Measurements from ENCODE around the gene SYNE1.
"Not testable (repeated sequence)": the region's sequence is repeated elsewhere in the genome, so short reads cannot be mapped to it uniquely, and the experiment has no call there.

SYNE1 gene

GRCh38 chr6:152571089-152571488 lies 66.1 kb downstream of the SYNE1 start:
- no peak for DNase-seq (ENCODE audit: low spot score)

- no peak for DNase-seq (ENCODE audit: low spot score)
These were observed 70.9 kb downstream of the SYNE1 start for GRCh38 chr6:152566103-152566875.

- DNase-seq (ENCODE audit: low spot score): no peak
These were observed 74.0 kb downstream of the SYNE1 start for GRCh38 chr6:152563177-152563576.

GRCh38 chr6:152558798-152559197 lies 78.4 kb downstream of the SYNE1 start:
- DNase-seq (ENCODE audit: low spot score): not testable (repeated sequence)

- no peak for DNase-seq (ENCODE audit: low spot score)
These were observed 79.7 kb downstream of the SYNE1 start for GRCh38 chr6:152557502-152557901.

- no peak for DNase-seq (ENCODE audit: low spot score)
These were observed 82.3 kb downstream of the SYNE1 start for GRCh38 chr6:152554851-152555250.

GRCh38 chr6:152552616-152553209 lies 84.4 kb downstream of the SYNE1 start:
- DNase-seq (ENCODE audit: low spot score): peak; percentile 73

- no peak for DNase-seq (ENCODE audit: low spot score)
These were observed 93.6 kb downstream of the SYNE1 start for GRCh38 chr6:152543519-152543918.

GRCh38 chr6:152540381-152540780 lies 96.8 kb downstream of the SYNE1 start:
- DNase-seq (ENCODE audit: low spot score): no peak

- DNase-seq (ENCODE audit: low spot score): no peak
These were observed 102.6 kb downstream of the SYNE1 start for GRCh38 chr6:152534541-152534940.

- DNase-seq (ENCODE audit: low spot score): no peak
These were observed 104.4 kb downstream of the SYNE1 start for GRCh38 chr6:152532556-152533422.

- no peak for DNase-seq (ENCODE audit: low spot score)
These were observed 105.5 kb downstream of the SYNE1 start for GRCh38 chr6:152531659-152532058.

- no peak for DNase-seq (ENCODE audit: low spot score)
These were observed 107.8 kb downstream of the SYNE1 start for GRCh38 chr6:152529369-152529768.

- DNase-seq (ENCODE audit: low spot score): not testable (repeated sequence)
These were observed 123.0 kb downstream of the SYNE1 start for GRCh38 chr6:152514120-152514519.

GRCh38 chr6:152509916-152510315 lies 127.2 kb downstream of the SYNE1 start:
- no peak for DNase-seq (ENCODE audit: low spot score)

GRCh38 chr6:152508477-152508876 lies 128.7 kb downstream of the SYNE1 start:
- DNase-seq (ENCODE audit: low spot score): no peak

GRCh38 chr6:152503546-152503945 lies 133.6 kb downstream of the SYNE1 start:
- no peak for DNase-seq (ENCODE audit: low spot score)

- no peak for DNase-seq (ENCODE audit: low spot score)
These were observed 134.6 kb downstream of the SYNE1 start for GRCh38 chr6:152502421-152503188.

- no peak for DNase-seq (ENCODE audit: low spot score)
These were observed 137.2 kb downstream of the SYNE1 start for GRCh38 chr6:152499931-152500330.

GRCh38 chr6:152496731-152497130 lies 140.4 kb downstream of the SYNE1 start:
- DNase-seq (ENCODE audit: low spot score): no peak

- DNase-seq (ENCODE audit: low spot score): not testable (repeated sequence)
These were observed 141.7 kb downstream of the SYNE1 start for GRCh38 chr6:152495456-152495855.

GRCh38 chr6:152492281-152492680 lies 144.9 kb downstream of the SYNE1 start:
- DNase-seq (ENCODE audit: low spot score): not testable (repeated sequence)

All from NAMALWA (cell line).